Astrocyte (in vitro differentiated cells and primary cell): ENCODE measurements around the gene CFAP70. TPM values are rescaled to one million over a fixed set of nuclear protein-coding genes. Genes with fewer than 3 reads are reported as not detected.

Experiments
- DNase-seq: peaks from one replicate; pipeline ENCODE4 v3.0.0-alpha.2; 2010; ENCODE audit warnings: low read depth
- FAIRE-seq: peaks from 2 replicates; lab custom pipeline; 2011; peaks lifted over from hg19 to GRCh38; lab: Jason Lieb, UNC
- H2AFZ ChIP-seq: 2 replicates; pipeline ENCODE4 v1.6.0; 2012; ENCODE audit warnings: low read depth, low read length, inconsistent platforms
- H3K27ac ChIP-seq: 2 replicates; pipeline ENCODE4 v1.5.1; 2011; ENCODE audit warnings: low read depth, low read length, inconsistent platforms
- H3K27me3 ChIP-seq: 2 replicates; pipeline ENCODE4 v1.6.0; 2011; ENCODE audit warnings: low read length, inconsistent platforms; ENCODE audit not compliant: insufficient read depth
- H3K36me3 ChIP-seq: 2 replicates; pipeline ENCODE4 v1.5.1; 2011; ENCODE audit warnings: low read length, inconsistent platforms; ENCODE audit not compliant: insufficient read depth
- H3K4me1 ChIP-seq: 2 replicates; pipeline ENCODE4 v1.5.1; 2011; ENCODE audit warnings: low read length, inconsistent platforms; ENCODE audit not compliant: insufficient read depth
- H3K4me2 ChIP-seq: 2 replicates; pipeline ENCODE4 v1.6.0; 2012; ENCODE audit warnings: low read length, inconsistent platforms
- H3K4me3 ChIP-seq: 2 replicates; pipeline ENCODE4 v1.5.1; 2011; ENCODE audit warnings: low read depth, mild to moderate bottlenecking, low read length, inconsistent platforms; ENCODE audit not compliant: insufficient read depth
- H3K79me2 ChIP-seq: 2 replicates; pipeline ENCODE4 v1.6.0; 2012; ENCODE audit warnings: mild to moderate bottlenecking, low read length, inconsistent platforms; ENCODE audit not compliant: insufficient read depth
- H3K9ac ChIP-seq: 2 replicates; pipeline ENCODE4 v1.6.0; 2012; ENCODE audit warnings: mild to moderate bottlenecking, low read length, inconsistent platforms
- H3K9me3 ChIP-seq: 2 replicates; pipeline ENCODE4 v1.5.1; 2012; ENCODE audit warnings: low read depth, mild to moderate bottlenecking, low read length, inconsistent platforms; ENCODE audit not compliant: insufficient read depth
- H4K20me1 ChIP-seq: 2 replicates; pipeline ENCODE4 v1.6.0; 2012; ENCODE audit warnings: low read length, inconsistent platforms; ENCODE audit not compliant: insufficient read depth
- H3K27ac Mint-ChIP-seq: one replicate; pipeline ENCODE4 v1.8.0; 2021; ENCODE audit warnings: mild to moderate bottlenecking, mixed read lengths; ENCODE audit not compliant: unreplicated experiment
- H3K27me3 Mint-ChIP-seq: one replicate; pipeline ENCODE4 v1.8.0; 2021; ENCODE audit warnings: low read depth, mixed read lengths; ENCODE audit not compliant: unreplicated experiment
- H3K36me3 Mint-ChIP-seq: one replicate; pipeline ENCODE4 v1.8.0; 2021; ENCODE audit warnings: low read depth, mixed read lengths; ENCODE audit not compliant: unreplicated experiment
- H3K4me1 Mint-ChIP-seq: one replicate; pipeline ENCODE4 v1.8.0; 2021; ENCODE audit warnings: low read depth, mixed read lengths; ENCODE audit not compliant: unreplicated experiment
- H3K4me3 Mint-ChIP-seq: one replicate; pipeline ENCODE4 v1.8.0; 2021; ENCODE audit warnings: mild to moderate bottlenecking, moderate library complexity, mixed read lengths; ENCODE audit not compliant: unreplicated experiment
- H3K9me3 Mint-ChIP-seq: one replicate; pipeline ENCODE4 v1.8.0; 2021; ENCODE audit warnings: mild to moderate bottlenecking, mixed read lengths; ENCODE audit not compliant: unreplicated experiment
- CTCF ChIP-seq: IDR thresholded peaks from 2 replicates; pipeline ENCODE4 v1.5.1; 2011; ENCODE audit warnings: low read depth, mild to moderate bottlenecking, inconsistent platforms, low read length, moderate library complexity; ENCODE audit not compliant: insufficient read depth
- EZH2 ChIP-seq: IDR thresholded peaks from 2 replicates; pipeline ENCODE4 v1.6.1; 2012; ENCODE audit warnings: mild to moderate bottlenecking, low read length, inconsistent platforms; ENCODE audit not compliant: insufficient read depth
- total RNA-seq: library from RNA; stranded (reverse); gene quantifications from 2 replicates; pipeline ENCODE4 v1.2.1, GENCODE V29; 2021

The CFAP70 gene
- total RNA-seq, 1 donor from 2014 or later = 1.3 TPM

- Mint-ChIP-seq H3K36me3 (peaks cover 12% of the 10 kb centered on the region), H3K4me3 (no peak overlapping the region), H3K9me3 (no peaks in the 10 kb centered on the region), H3K27me3 (no peaks in the 10 kb centered on the region), H3K27ac (no peak overlapping the region), H3K4me1 (peaks cover 8% of the 10 kb centered on the region)
- Histone ChIP-seq H3K4me1 (no peaks in the 10 kb centered on the region), H3K27ac (no peak overlapping the region), H2AFZ (no peak overlapping the region), H3K4me3 (no peak overlapping the region), H3K36me3 (peaks cover 13% of the 10 kb centered on the region), H3K79me2 (no peaks in the 10 kb centered on the region), H3K9ac (no peak overlapping the region), H3K27me3 (no peaks in the 10 kb centered on the region), H3K9me3 (no peaks in the 10 kb centered on the region), H3K4me2 (no peak overlapping the region), H4K20me1 (no peaks in the 10 kb centered on the region)
- DNase-seq (no peak), FAIRE-seq (no peak)
- TF ChIP-seq CTCF = no peak
- no peak for TF ChIP-seq EZH2
These were observed 125.8 kb downstream of the CFAP70 start for GRCh38 chr10:73232887-73233286.

GRCh38 chr10:73229567-73229966, 129.1 kb downstream of the CFAP70 start:
- H3K4me1 Mint-ChIP-seq = peaks cover 8% of the 10 kb centered on the region
- Histone ChIP-seq H3K9ac (no peak overlapping the region), H3K9me3 (no peaks in the 10 kb centered on the region), H3K4me3 (no peak overlapping the region), H2AFZ (no peak overlapping the region), H4K20me1 (no peaks in the 10 kb centered on the region), H3K4me2 (no peak overlapping the region), H3K4me1 (no peaks in the 10 kb centered on the region), H3K27me3 (no peaks in the 10 kb centered on the region), H3K27ac (no peak overlapping the region), H3K36me3 (peaks cover 10% of the 10 kb centered on the region), H3K79me2 (no peaks in the 10 kb centered on the region)
- H3K27me3 Mint-ChIP-seq = no peaks in the 10 kb centered on the region
- peaks cover 9% of the 10 kb centered on the region for H3K36me3 Mint-ChIP-seq
- no peak for TF ChIP-seq EZH2
- no peak for TF ChIP-seq CTCF
- H3K4me3 Mint-ChIP-seq = no peak overlapping the region
- H3K9me3 Mint-ChIP-seq = no peaks in the 10 kb centered on the region
- DNase-seq (no peak), FAIRE-seq (no peak)
- no peak overlapping the region for H3K27ac Mint-ChIP-seq

- Mint-ChIP-seq H3K9me3 (no peaks in the 10 kb centered on the region), H3K4me1 (peaks cover 6% of the 10 kb centered on the region), H3K27me3 (no peaks in the 10 kb centered on the region), H3K4me3 (no peak overlapping the region), H3K27ac (no peak overlapping the region), H3K36me3 (peaks cover 9% of the 10 kb centered on the region)
- Histone ChIP-seq H3K9me3 (no peaks in the 10 kb centered on the region), H3K27ac (no peak overlapping the region), H3K4me1 (no peaks in the 10 kb centered on the region), H3K27me3 (no peaks in the 10 kb centered on the region), H3K36me3 (peaks cover 10% of the 10 kb centered on the region), H3K4me3 (no peak overlapping the region), H3K4me2 (no peak overlapping the region), H3K79me2 (no peaks in the 10 kb centered on the region), H2AFZ (no peak overlapping the region), H4K20me1 (no peaks in the 10 kb centered on the region), H3K9ac (no peak overlapping the region)
- FAIRE-seq = no peak
- no peak for TF ChIP-seq EZH2
- TF ChIP-seq CTCF = no peak
- no peak for DNase-seq
These were observed 130.4 kb downstream of the CFAP70 start for GRCh38 chr10:73228247-73228646.
